NCI-H1417 (cell line): ENCODE measurements around the gene TUG1.

Source experiments
- DNase-seq, 3 experiments: peaks; one replicate each; lab custom pipeline; 2025; lab: John Stamatoyannopoulos, UW

Gene TUG1

DNA sequence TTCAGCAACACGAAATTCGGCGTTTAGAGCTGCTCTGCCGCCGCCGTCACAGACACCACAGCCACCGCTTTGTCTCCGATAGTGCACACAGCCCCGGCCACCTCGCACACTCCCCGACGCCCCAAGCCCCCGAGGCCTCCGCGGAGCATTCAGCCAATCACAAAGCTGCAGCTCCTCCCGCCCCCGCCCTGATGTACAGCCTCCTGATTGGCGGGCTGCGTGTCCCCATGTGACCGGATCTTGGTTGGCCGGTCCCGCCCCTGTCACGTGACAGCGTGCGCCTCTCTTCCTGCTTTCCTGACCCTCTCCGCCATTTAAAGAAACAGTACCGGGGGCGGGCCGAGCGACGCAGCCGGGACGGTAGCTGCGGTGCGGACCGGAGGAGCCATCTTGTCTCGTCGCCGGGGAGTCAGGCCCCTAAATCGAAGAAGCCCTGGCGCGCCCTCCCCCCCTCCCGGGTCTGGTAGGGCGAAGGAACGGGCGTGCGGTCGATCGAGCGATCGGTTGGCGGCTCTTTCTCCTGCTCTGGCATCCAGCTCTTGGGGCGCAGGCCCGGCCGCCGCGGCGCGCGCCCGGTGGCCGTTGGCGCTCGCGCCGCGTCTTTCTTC, at the start of gene TUG1:
TSS of gene TUG1 (plus strand) at position 342 of the 608 bp plus-strand sequence.
- DNase-seq = peak; percentile 88 to 97 (median 92)

- no peak for DNase-seq
These were observed 49.1 kb upstream of the TUG1 start for GRCh38 chr22:30919973-30920372.

- DNase-seq = peak; percentile 34 to 71 (median 41)
These were observed 48.7 kb upstream of the TUG1 start for GRCh38 chr22:30920407-30920806.

GRCh38 chr22:30921108-30921507, 48.0 kb upstream of the TUG1 start:
- peak in 1 of 3 experiments; percentile 47 for DNase-seq

- DNase-seq = peak in 2 of 3 experiments; percentile 80 to 93
These were observed 46.9 kb upstream of the TUG1 start for GRCh38 chr22:30922151-30922611.

- DNase-seq = no peak
These were observed 45.7 kb upstream of the TUG1 start for GRCh38 chr22:30923168-30923900.

GRCh38 chr22:30925667-30926066, 43.4 kb upstream of the TUG1 start:
- DNase-seq = no peak

GRCh38 chr22:30926706-30927105, 42.4 kb upstream of the TUG1 start:
- no peak for DNase-seq

- no peak for DNase-seq
These were observed 41.3 kb upstream of the TUG1 start for GRCh38 chr22:30927806-30928205.

GRCh38 chr22:30928401-30928800, 40.7 kb upstream of the TUG1 start:
- no peak for DNase-seq

- no peak for DNase-seq
These were observed 38.8 kb upstream of the TUG1 start for GRCh38 chr22:30930228-30930627.

GRCh38 chr22:30931541-30932300, 37.3 kb upstream of the TUG1 start:
- no peak for DNase-seq

DNA sequence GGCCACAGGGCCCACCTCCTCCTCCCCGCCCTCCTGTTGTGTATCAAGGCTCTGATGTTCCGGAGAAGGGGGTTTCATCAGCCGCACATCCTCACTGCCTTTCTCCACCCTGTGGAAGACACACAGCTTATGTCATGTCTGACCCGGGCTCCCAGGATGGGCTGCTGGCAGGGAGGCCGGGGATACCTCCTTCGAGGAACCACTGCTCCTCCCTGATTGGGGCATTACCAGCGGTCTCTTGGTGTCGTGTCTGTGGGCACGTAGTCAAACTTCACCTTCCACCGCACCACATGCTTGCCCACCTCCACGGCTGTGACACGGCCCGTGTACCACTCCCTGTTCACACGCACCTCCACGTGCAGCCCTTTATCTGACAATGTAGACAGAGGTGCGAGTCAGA, 36.4 kb upstream of the TUG1 start:
- DNase-seq = no peak

GRCh38 chr22:30933457-30933856, 35.6 kb upstream of the TUG1 start:
- no peak for DNase-seq

DNA sequence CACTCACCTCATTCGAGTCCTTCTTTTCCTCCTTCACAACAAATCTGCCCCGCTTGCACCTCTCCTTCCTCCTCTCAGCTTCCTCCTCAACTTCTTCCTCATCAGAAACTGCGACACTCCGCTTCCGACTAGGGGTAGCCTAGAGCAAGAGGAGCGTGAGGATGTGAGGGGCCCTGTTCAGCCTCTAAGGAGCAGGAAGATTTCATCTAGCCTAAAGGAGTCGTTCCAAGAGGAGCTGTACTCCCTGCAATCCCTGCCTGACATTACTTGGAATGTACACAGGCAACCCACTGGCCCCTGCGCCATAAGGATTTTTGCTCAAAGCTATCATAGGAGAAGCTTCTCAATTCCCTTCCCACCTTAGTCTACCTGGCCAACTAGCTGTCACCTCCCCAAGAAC, 35.0 kb upstream of the TUG1 start:
- DNase-seq = no peak

DNA sequence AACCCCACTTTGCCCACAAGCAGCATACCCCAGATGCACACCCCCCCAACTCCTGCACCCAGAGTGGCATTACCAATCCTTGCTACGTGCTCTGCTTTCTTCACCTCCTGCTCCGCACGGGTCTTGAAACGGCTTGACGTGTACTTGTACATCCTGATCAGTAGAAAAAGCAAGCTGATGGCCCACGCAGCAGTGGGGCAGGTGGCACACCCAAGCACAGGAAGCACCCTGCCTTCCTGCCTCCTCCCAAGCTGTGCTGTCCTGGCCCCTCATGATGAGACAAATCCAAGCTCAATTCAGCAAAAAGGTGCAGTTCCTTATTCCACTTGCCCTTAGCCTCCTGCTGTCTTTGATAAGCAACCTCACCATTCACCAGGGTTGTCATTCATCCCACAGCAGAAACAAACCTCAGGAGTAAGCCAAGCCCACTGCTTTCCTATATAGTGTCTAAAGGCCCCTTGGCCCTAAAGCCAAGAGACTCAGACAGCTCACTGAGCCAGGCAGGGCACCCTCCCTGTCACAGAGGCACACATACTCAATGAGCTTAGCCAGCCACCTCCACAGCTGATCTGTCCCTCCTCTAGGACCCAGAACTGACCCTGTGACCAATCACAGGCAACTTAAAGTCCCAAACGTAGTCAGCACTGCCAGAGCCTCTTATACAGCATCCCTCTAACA, 28.2 kb upstream of the TUG1 start:
- no peak for DNase-seq

DNA sequence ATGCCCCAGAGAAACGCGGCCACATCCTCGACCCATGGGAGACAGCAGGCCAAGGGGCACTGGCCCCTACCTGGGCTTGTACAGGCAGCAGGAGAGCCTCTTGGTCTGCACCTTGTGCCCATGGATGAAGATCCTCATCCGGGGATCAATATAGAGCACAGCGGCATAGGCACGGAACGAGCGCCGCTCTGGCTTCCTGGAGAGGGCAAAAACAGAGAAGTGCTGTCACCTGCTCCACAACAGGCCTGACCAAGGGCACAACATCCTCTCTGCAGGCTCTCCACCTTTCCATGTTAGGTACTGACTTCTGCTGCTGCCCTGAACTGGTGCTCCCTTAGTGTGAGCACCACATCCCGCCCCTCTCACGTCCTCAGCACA, 27.7 kb upstream of the TUG1 start:
- no peak for DNase-seq

DNA sequence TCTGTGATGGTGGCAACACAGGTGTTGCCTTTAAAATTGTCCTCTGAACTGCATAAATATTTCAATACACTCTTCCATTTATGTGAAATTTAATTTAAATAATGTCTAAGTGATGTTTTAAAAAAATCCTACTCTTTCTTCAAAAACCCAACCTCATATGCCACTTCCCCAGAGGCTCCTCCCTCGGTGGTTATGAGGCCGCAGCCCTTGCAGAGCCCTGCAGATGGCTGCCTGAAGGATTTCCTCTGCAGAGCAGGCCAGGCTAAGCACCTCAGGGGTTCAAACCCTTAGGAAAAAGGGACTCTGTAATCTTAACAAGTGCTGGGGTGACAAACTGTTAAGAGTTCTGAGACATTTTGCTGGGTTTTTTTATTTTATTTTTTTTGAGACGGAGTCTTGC, 25.7 kb upstream of the TUG1 start:
- no peak for DNase-seq

DNA sequence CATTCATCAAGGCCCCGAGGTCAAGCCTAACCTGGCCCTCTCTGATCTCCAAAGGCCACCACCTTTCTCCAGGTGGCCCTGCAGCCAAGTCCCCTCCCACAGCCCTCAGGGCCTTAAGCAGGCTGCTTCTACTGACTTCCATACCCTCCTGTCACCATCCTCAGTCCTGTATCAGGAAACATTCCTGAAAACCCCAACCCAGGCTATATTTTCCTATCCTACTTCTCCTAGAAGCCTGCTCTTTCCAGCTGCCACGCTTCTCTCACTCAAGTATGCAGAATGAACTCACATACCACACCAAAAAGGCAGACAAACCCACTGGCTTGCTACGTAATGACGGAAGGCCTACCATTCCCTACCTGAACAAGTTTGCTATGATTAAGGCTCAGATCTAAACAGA, 24.1 kb upstream of the TUG1 start:
- DNase-seq = no peak

- DNase-seq = no peak
These were observed 23.4 kb upstream of the TUG1 start for GRCh38 chr22:30945653-30946052.

GRCh38 chr22:30946354-30946753, 22.7 kb upstream of the TUG1 start:
- DNase-seq = no peak

- peak; percentile 3 to 67 (median 64) for DNase-seq
These were observed 21.8 kb upstream of the TUG1 start for GRCh38 chr22:30947173-30947815.
